ENCODE data around the gene AQP1. TPM values are rescaled to one million over a fixed set of nuclear protein-coding genes. Genes with fewer than 3 reads are reported as not detected.

Gene AQP1
- total RNA-seq, 1 donor from 2014 or later: 6.7 TPM

- TF ChIP-seq CTCF (IDR thresholded peaks at IDR 0.05): no peak
- peak; percentile 84 for DNase-seq (ENCODE audit: extremely low spot score, unreplicated experiment)
- no peak overlapping the region for H3K4me3 Mint-ChIP-seq (ENCODE audit: unreplicated experiment)
Measured at GRCh38 chr7:30933124-30933974, 21.7 kb downstream of the AQP1 start.

GRCh38 chr7:30934225-30934624, 22.6 kb downstream of the AQP1 start:
- DNase-seq (ENCODE audit: extremely low spot score, unreplicated experiment): peak; percentile 68
- no peaks in the 10 kb centered on the region for H3K9me3 Mint-ChIP-seq (ENCODE audit: unreplicated experiment)
- H3K4me3 Mint-ChIP-seq (ENCODE audit: unreplicated experiment): no peak overlapping the region
- TF ChIP-seq CTCF (IDR thresholded peaks at IDR 0.05): no peak
- H3K4me1 Mint-ChIP-seq (ENCODE audit: unreplicated experiment): peaks cover 2% of the 10 kb centered on the region
- H3K36me3 Mint-ChIP-seq (ENCODE audit: unreplicated experiment): no peaks in the 10 kb centered on the region
- peaks cover 33% of the 10 kb centered on the region for H3K27me3 Mint-ChIP-seq (ENCODE audit: unreplicated experiment)
- H3K27ac Mint-ChIP-seq (ENCODE audit: unreplicated experiment): no peak overlapping the region

More at GRCh38 chr7:30933124-30933974, 21.7 kb downstream of the AQP1 start:
- no peaks in the 10 kb centered on the region for H3K9me3 Mint-ChIP-seq (ENCODE audit: unreplicated experiment)
- no peaks in the 10 kb centered on the region for H3K36me3 Mint-ChIP-seq (ENCODE audit: unreplicated experiment)
- H3K4me1 Mint-ChIP-seq (ENCODE audit: unreplicated experiment): no peaks in the 10 kb centered on the region
- H3K27ac Mint-ChIP-seq (ENCODE audit: unreplicated experiment): no peak overlapping the region
- H3K27me3 Mint-ChIP-seq (ENCODE audit: unreplicated experiment): peaks cover 32% of the 10 kb centered on the region

GRCh38 chr7:30934732-30935568, 23.3 kb downstream of the AQP1 start:
- Mint-ChIP-seq H3K36me3 (ENCODE audit: unreplicated experiment) (no peaks in the 10 kb centered on the region), H3K27me3 (ENCODE audit: unreplicated experiment) (peaks cover 36% of the 10 kb centered on the region), H3K27ac (ENCODE audit: unreplicated experiment) (no peak overlapping the region), H3K4me3 (ENCODE audit: unreplicated experiment) (no peak overlapping the region), H3K9me3 (ENCODE audit: unreplicated experiment) (no peaks in the 10 kb centered on the region), H3K4me1 (ENCODE audit: unreplicated experiment) (peaks cover 2% of the 10 kb centered on the region)
- no peak for DNase-seq (ENCODE audit: extremely low spot score, unreplicated experiment)
- no peak for TF ChIP-seq CTCF (IDR thresholded peaks at IDR 0.05)

GRCh38 chr7:30935569-30935877, 23.9 kb downstream of the AQP1 start:
- Mint-ChIP-seq H3K4me3 (ENCODE audit: unreplicated experiment) (no peak overlapping the region), H3K27ac (ENCODE audit: unreplicated experiment) (no peak overlapping the region), H3K36me3 (ENCODE audit: unreplicated experiment) (no peaks in the 10 kb centered on the region), H3K9me3 (ENCODE audit: unreplicated experiment) (no peaks in the 10 kb centered on the region), H3K4me1 (ENCODE audit: unreplicated experiment) (peaks cover 2% of the 10 kb centered on the region), H3K27me3 (ENCODE audit: unreplicated experiment) (peaks cover 38% of the 10 kb centered on the region)
- DNase-seq (ENCODE audit: extremely low spot score, unreplicated experiment): peak; percentile 70
- TF ChIP-seq CTCF (IDR thresholded peaks at IDR 0.05): no peak
